GM23338 (cell line): Measurements from ENCODE around the gene LAD1. TPM values are rescaled to one million over a fixed set of nuclear protein-coding genes. Genes with fewer than 3 reads are reported as not detected.

Experiments used
- ATAC-seq: fragments of 200-7000 bp; cut with Tn5 transposase; 3 replicates; pipeline ENCODE4 v1.9.1; 2020
- DNase-seq: peaks from one replicate; pipeline ENCODE4 v3.0.0-alpha.2; 2015; ENCODE audit warnings: low spot score
- H2AFZ ChIP-seq: fragments of 200-600 bp; sonication (generic); 2 replicates; pipeline ENCODE4 v1.8.0; 2016; ENCODE audit warnings: antibody characterized with exemption, mild to moderate bottlenecking, moderate library complexity
- H3F3A ChIP-seq: fragments of 200-600 bp; sonication (generic); replicated peaks from 2 replicates; pipeline ENCODE4 v1.8.0; 2017; ENCODE audit warnings: antibody characterized with exemption, mixed run types, low read depth
- H3K27ac ChIP-seq: fragments of 200-600 bp; sonication (generic); 2 replicates; pipeline ENCODE4 v1.6.1; 2016; ENCODE audit warnings: low read depth
- H3K27me3 ChIP-seq: fragments of 200-600 bp; sonication (generic); 2 replicates; pipeline ENCODE4 v1.8.0; 2016; ENCODE audit warnings: mild to moderate bottlenecking, mixed run types, moderate library complexity; ENCODE audit not compliant: insufficient read depth
- H3K36me3 ChIP-seq: fragments of 200-600 bp; sonication (generic); 2 replicates; pipeline ENCODE4 v1.8.0; 2016; ENCODE audit warnings: mild to moderate bottlenecking; ENCODE audit not compliant: insufficient read depth
- H3K4me1 ChIP-seq: fragments of 200-600 bp; sonication (generic); 2 replicates; pipeline ENCODE4 v1.8.0; 2016; ENCODE audit warnings: mild to moderate bottlenecking, moderate library complexity; ENCODE audit not compliant: insufficient read depth
- H3K4me2 ChIP-seq: fragments of 200-600 bp; sonication (generic); 2 replicates; pipeline ENCODE4 v1.7.1; 2017; ENCODE audit warnings: mixed run types
- H3K4me3 ChIP-seq: fragments of 200-600 bp; sonication (generic); 2 replicates; pipeline ENCODE4 v1.6.1; 2016; ENCODE audit warnings: mixed run types
- H3K79me2 ChIP-seq: fragments of 200-600 bp; sonication (generic); replicated peaks from 2 replicates; pipeline ENCODE4 v1.8.0; 2017; ENCODE audit warnings: mild to moderate bottlenecking; ENCODE audit not compliant: insufficient read depth
- H3K9me2 ChIP-seq: fragments of 200-600 bp; sonication (generic); 2 replicates; pipeline ENCODE4 v1.8.0; 2017; ENCODE audit not compliant: insufficient read depth
- H4K20me1 ChIP-seq: fragments of 200-600 bp; sonication (generic); replicated peaks from 2 replicates; pipeline ENCODE4 v1.8.0; 2017; ENCODE audit warnings: mild to moderate bottlenecking; ENCODE audit not compliant: insufficient read depth
- H3K27ac Mint-ChIP-seq: 2 replicates; pipeline ENCODE4 v1.8.0; 2020; ENCODE audit warnings: inconsistent platforms, mild to moderate bottlenecking, moderate library complexity, mixed read lengths
- H3K27me3 Mint-ChIP-seq: 3 replicates; pipeline ENCODE4 v1.8.0; 2022; ENCODE audit warnings: low read depth, mild to moderate bottlenecking, moderate library complexity, mixed read lengths, inconsistent platforms; ENCODE audit not compliant: insufficient read depth, poor library complexity
- H3K36me3 Mint-ChIP-seq: 3 replicates; pipeline ENCODE4 v1.8.0; 2021; ENCODE audit warnings: low read depth, mild to moderate bottlenecking, inconsistent platforms, moderate library complexity, mixed read lengths
- H3K4me1 Mint-ChIP-seq: 3 replicates; pipeline ENCODE4 v1.8.0; 2020; ENCODE audit warnings: mild to moderate bottlenecking, inconsistent platforms, mixed read lengths
- H3K4me3 Mint-ChIP-seq: 3 replicates; pipeline ENCODE4 v1.8.0; 2021; ENCODE audit warnings: moderate library complexity, mild to moderate bottlenecking, inconsistent platforms, mixed read lengths
- H3K9me3 Mint-ChIP-seq: 3 replicates; pipeline ENCODE4 v1.8.0; 2020; ENCODE audit warnings: moderate library complexity, mild to moderate bottlenecking, inconsistent platforms, mixed read lengths
- CREB1 ChIP-seq: fragments of 250-450 bp; sonication (Bioruptor Pico); IDR thresholded peaks from 2 replicates; pipeline ENCODE4 v1.5.0; 2020; ENCODE audit warnings: low read depth, mild to moderate bottlenecking, moderate library complexity
- EZH2phosphoT487 ChIP-seq: fragments of 200-600 bp; sonication (generic); IDR thresholded peaks from one replicate; pipeline ENCODE4 v1.8.1; 2018; ENCODE audit warnings: antibody characterized with exemption; ENCODE audit not compliant: unreplicated experiment
- POLR2AphosphoS5 ChIP-seq: IDR thresholded peaks from 2 replicates; pipeline ENCODE4 v1.6.1; 2016; ENCODE audit warnings: antibody characterized with exemption, low read depth
- STAT1 ChIP-seq: IDR thresholded peaks from one replicate; pipeline ENCODE4 v1.6.1; 2016; ENCODE audit warnings: antibody characterized with exemption; ENCODE audit not compliant: unreplicated experiment
- ZNF114 ChIP-seq: fragments of 250-450 bp; sonication (Bioruptor Pico); IDR thresholded peaks from 2 replicates; pipeline ENCODE4 v1.5.0; 2020; ENCODE audit warnings: mild to moderate bottlenecking, moderate library complexity
- polyA plus RNA-seq: library from polyadenylated mRNA; unstranded; fragments of >200 nt; fragmentation: Nextera tagmentation; extraction: Ambion mirVana; gene quantifications from 2 replicates; pipeline ENCODE4 v1.2.1, GENCODE V29; 2016
- total RNA-seq: library from RNA; depleted of rRNA; stranded (reverse); fragments of >200 nt; shearing (Covaris generic); gene quantifications from 2 replicates; pipeline ENCODE4 v1.2.3, GENCODE V29; 2014
- TF ChIP-seq, protein P1 (sequence below): IDR thresholded peaks from 2 replicates; pipeline ENCODE4 v1.6.1; 2016; ENCODE audit warnings: antibody characterized with exemption
- TF ChIP-seq, protein P2 (sequence below): IDR thresholded peaks from one replicate; pipeline ENCODE4 v1.6.1; 2018; ENCODE audit warnings: antibody characterized with exemption; ENCODE audit not compliant: unreplicated experiment
- TF ChIP-seq, protein P3 (sequence below), 2 experiments: fragments of 200-600 bp in 1 of 2; sonication (generic) in 1 of 2; conservative IDR thresholded peaks; 2 replicates each; pipeline versions ENCODE4 v1.5.1 to v1.6.1; 2016 to 2017; ENCODE audit warnings: antibody characterized with exemption in 2 of 2, low read depth in 2 of 2, mild to moderate bottlenecking in 2 of 2, moderate library complexity in 1 of 2

Gene LAD1
- total and polyA plus RNA-seq, 2 experiments from 2014 or later, result 17.6 to 18.9 TPM

DNA sequence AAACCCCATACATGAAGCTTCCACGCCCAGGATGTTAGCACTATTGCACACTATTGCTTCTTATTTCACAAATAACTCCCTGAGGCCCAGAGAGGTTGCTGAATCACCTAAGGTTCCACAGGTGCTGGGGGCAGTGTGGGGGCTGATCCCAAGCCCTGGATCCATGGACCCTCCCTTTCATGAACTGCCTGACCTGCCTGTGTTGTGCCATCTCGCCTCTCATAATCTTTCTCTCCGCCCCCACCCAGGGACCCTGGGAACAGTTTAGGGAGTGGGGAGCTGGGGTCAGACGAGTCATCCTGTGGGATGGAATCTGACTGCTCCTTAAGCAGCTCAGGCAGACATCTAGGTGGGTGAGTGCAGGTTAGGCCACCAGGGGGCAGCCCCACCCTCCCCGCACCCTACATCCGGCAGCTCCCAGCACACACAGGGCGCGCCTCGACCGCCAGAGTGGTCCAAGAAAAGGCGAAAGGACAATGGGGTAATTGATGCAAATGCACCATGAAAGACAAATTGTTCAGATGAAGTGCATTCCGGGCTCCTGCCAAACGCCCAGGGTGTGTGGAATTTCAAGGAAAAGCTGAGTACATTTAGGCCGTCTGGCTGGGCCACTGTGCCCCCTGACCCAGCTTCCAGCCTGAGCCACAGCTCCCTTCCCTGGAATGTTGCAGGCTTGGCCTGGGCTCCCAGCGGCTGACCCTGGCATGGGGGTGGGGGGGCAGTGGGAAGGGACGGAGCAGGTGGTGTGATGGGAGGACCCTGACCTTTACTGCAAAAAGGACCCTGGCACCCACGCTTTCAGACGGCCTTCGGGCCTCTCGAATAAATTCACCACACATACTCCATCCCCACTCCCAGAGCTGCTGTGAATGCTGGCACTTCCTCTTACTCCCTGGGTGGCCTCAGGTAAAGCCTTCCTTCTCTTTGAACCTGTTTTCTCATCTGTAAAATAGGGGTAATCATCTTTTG is 49.1 kb upstream of the LAD1 start:
- Histone ChIP-seq H3K36me3 (no peaks in the 10 kb centered on the region), H3K27ac (peak overlapping the region; percentile 66; the same call in 1 of the 2 replicates), H3K27me3 (no peaks in the 10 kb centered on the region), H3F3A (peaks cover 7% of the 10 kb centered on the region; the same call in 1 of the 2 replicates), H2AFZ (peak overlapping the region; percentile 98), H3K4me1 (peaks cover 36% of the 10 kb centered on the region), H4K20me1 (no peaks in the 10 kb centered on the region), H3K4me3 (peak overlapping the region; percentile 41; the same call in 1 of the 2 replicates), H3K4me2 (peak overlapping the region; percentile 69), H3K79me2 (no peaks in the 10 kb centered on the region), H3K9me2 (no peaks in the 10 kb centered on the region)
- DNase-seq, result peak; percentile 91
- peaks cover 8% of the 10 kb centered on the region for H3K27me3 Mint-ChIP-seq
- no peak for TF ChIP-seq ZNF114 (CRISPR knock-in tag)
- no peak for TF ChIP-seq EZH2phosphoT487
- TF ChIP-seq, protein P1, sequence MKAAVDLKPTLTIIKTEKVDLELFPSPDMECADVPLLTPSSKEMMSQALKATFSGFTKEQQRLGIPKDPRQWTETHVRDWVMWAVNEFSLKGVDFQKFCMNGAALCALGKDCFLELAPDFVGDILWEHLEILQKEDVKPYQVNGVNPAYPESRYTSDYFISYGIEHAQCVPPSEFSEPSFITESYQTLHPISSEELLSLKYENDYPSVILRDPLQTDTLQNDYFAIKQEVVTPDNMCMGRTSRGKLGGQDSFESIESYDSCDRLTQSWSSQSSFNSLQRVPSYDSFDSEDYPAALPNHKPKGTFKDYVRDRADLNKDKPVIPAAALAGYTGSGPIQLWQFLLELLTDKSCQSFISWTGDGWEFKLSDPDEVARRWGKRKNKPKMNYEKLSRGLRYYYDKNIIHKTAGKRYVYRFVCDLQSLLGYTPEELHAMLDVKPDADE, result 0 out of 2 replicates have a peak, but pooled peaks have one; percentile 27
- TF ChIP-seq, protein P2, sequence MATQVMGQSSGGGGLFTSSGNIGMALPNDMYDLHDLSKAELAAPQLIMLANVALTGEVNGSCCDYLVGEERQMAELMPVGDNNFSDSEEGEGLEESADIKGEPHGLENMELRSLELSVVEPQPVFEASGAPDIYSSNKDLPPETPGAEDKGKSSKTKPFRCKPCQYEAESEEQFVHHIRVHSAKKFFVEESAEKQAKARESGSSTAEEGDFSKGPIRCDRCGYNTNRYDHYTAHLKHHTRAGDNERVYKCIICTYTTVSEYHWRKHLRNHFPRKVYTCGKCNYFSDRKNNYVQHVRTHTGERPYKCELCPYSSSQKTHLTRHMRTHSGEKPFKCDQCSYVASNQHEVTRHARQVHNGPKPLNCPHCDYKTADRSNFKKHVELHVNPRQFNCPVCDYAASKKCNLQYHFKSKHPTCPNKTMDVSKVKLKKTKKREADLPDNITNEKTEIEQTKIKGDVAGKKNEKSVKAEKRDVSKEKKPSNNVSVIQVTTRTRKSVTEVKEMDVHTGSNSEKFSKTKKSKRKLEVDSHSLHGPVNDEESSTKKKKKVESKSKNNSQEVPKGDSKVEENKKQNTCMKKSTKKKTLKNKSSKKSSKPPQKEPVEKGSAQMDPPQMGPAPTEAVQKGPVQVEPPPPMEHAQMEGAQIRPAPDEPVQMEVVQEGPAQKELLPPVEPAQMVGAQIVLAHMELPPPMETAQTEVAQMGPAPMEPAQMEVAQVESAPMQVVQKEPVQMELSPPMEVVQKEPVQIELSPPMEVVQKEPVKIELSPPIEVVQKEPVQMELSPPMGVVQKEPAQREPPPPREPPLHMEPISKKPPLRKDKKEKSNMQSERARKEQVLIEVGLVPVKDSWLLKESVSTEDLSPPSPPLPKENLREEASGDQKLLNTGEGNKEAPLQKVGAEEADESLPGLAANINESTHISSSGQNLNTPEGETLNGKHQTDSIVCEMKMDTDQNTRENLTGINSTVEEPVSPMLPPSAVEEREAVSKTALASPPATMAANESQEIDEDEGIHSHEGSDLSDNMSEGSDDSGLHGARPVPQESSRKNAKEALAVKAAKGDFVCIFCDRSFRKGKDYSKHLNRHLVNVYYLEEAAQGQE, result no peak
- TF ChIP-seq, protein P3, sequence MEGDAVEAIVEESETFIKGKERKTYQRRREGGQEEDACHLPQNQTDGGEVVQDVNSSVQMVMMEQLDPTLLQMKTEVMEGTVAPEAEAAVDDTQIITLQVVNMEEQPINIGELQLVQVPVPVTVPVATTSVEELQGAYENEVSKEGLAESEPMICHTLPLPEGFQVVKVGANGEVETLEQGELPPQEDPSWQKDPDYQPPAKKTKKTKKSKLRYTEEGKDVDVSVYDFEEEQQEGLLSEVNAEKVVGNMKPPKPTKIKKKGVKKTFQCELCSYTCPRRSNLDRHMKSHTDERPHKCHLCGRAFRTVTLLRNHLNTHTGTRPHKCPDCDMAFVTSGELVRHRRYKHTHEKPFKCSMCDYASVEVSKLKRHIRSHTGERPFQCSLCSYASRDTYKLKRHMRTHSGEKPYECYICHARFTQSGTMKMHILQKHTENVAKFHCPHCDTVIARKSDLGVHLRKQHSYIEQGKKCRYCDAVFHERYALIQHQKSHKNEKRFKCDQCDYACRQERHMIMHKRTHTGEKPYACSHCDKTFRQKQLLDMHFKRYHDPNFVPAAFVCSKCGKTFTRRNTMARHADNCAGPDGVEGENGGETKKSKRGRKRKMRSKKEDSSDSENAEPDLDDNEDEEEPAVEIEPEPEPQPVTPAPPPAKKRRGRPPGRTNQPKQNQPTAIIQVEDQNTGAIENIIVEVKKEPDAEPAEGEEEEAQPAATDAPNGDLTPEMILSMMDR (conservative IDR thresholded peaks at IDR 0.05; ENCODE audit: low read depth in 2 of 2), result peak; percentile 88 to 92
- TF ChIP-seq POLR2AphosphoS5, result 0 out of 2 replicates have a peak, but pooled peaks have one; percentile 23
- no peaks in the 10 kb centered on the region for H3K9me3 Mint-ChIP-seq
- no peak overlapping the region for H3K27ac Mint-ChIP-seq
- no peaks in the 10 kb centered on the region for H3K36me3 Mint-ChIP-seq
- H3K4me1 Mint-ChIP-seq, result peaks cover 36% of the 10 kb centered on the region
- ATAC-seq, result peak; percentile 95
- H3K4me3 Mint-ChIP-seq, result no peak overlapping the region

DNA sequence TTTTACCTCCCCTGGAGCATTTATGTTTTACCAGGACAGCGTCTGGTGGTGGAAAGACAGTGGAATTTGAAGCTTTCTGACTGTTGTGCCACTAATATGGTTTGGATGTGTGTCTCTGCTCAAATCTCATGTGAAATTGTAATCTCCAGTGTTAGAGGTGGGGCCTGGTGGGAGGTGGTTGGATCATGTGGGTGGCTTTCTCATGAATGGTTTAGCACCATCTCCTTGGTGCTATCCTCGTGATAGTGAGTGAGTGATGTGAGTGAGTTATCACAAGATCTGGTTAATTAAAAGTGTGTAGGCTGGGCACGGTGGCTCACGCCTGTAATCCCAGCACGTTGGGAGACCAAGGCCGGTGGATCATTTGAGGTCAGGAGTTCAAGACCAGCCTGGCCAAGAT is 46.2 kb upstream of the LAD1 start:
- no peaks in the 10 kb centered on the region for H3K9me2 ChIP-seq
- H4K20me1 ChIP-seq, result no peaks in the 10 kb centered on the region
- no peak overlapping the region for H3K4me2 ChIP-seq
- no peak overlapping the region for H3K4me3 ChIP-seq
- no peaks in the 10 kb centered on the region for H3K9me3 Mint-ChIP-seq
- H3K79me2 ChIP-seq, result no peaks in the 10 kb centered on the region
- no peak overlapping the region for H3K27ac Mint-ChIP-seq
- H3K27me3 Mint-ChIP-seq, result peaks cover 4% of the 10 kb centered on the region
- no peaks in the 10 kb centered on the region for H3K36me3 ChIP-seq
- H3K4me3 Mint-ChIP-seq, result no peak overlapping the region
- peaks cover 32% of the 10 kb centered on the region for H3K4me1 Mint-ChIP-seq
- no peak overlapping the region for H3K27ac ChIP-seq
- H3K27me3 ChIP-seq, result no peaks in the 10 kb centered on the region
- DNase-seq (no peak), ATAC-seq (no peak)
- no peaks in the 10 kb centered on the region for H3K36me3 Mint-ChIP-seq
- H3F3A ChIP-seq, result peaks cover 7% of the 10 kb centered on the region; the same call in 1 of the 2 replicates
- H3K4me1 ChIP-seq, result peaks cover 24% of the 10 kb centered on the region
- peak overlapping the region; percentile 74; the same call in 1 of the 2 replicates for H2AFZ ChIP-seq
- TF ChIP-seq CREB1 (CRISPR knock-in tag) (no peak), EZH2phosphoT487 (no peak), STAT1 (no peak)
